ENCODE data around the gene SHB.
A peak's percentile ranks its signal among the peaks of the same experiment; 100 is the strongest.

SHB gene

GRCh38 chr9:37947977-37948376 is 121.0 kb downstream of the SHB start:
- no peak for DNase-seq

- no peak for DNase-seq
These were observed 121.6 kb downstream of the SHB start for GRCh38 chr9:37947471-37947870.

GRCh38 chr9:37946971-37947370 is 122.1 kb downstream of the SHB start:
- no peak for DNase-seq

- DNase-seq, result no peak
These were observed 123.0 kb downstream of the SHB start for GRCh38 chr9:37946041-37946440.

GRCh38 chr9:37944671-37945481 is 124.2 kb downstream of the SHB start:
- no peak for DNase-seq

GRCh38 chr9:37944266-37944650 is 124.8 kb downstream of the SHB start:
- no peak for DNase-seq

GRCh38 chr9:37943345-37944265 is 125.4 kb downstream of the SHB start:
- DNase-seq, result peak; percentile 77

GRCh38 chr9:37942621-37943344 is 126.2 kb downstream of the SHB start:
- no peak for DNase-seq

- DNase-seq, result no peak
These were observed 127.8 kb downstream of the SHB start for GRCh38 chr9:37941253-37941652.

- DNase-seq, result no peak
These were observed 129.4 kb downstream of the SHB start for GRCh38 chr9:37939575-37940095.

GRCh38 chr9:37938121-37938891 is 130.7 kb downstream of the SHB start:
- DNase-seq, result peak; percentile 58

- DNase-seq, result no peak
These were observed 131.7 kb downstream of the SHB start for GRCh38 chr9:37937366-37937765.

- no peak for DNase-seq
These were observed 132.1 kb downstream of the SHB start for GRCh38 chr9:37936965-37937364.

- DNase-seq, result no peak
These were observed 132.7 kb downstream of the SHB start for GRCh38 chr9:37936376-37936775.

GRCh38 chr9:37935096-37935495 is 133.9 kb downstream of the SHB start:
- no peak for DNase-seq

- no peak for DNase-seq
These were observed 137.4 kb downstream of the SHB start for GRCh38 chr9:37931592-37931991.

GRCh38 chr9:37929441-37929895 is 139.6 kb downstream of the SHB start:
- DNase-seq, result peak; percentile 59

GRCh38 chr9:37928552-37929430 is 140.2 kb downstream of the SHB start:
- DNase-seq, result no peak

- no peak for DNase-seq
These were observed 141.2 kb downstream of the SHB start for GRCh38 chr9:37927601-37928551.

- no peak for DNase-seq
These were observed 141.9 kb downstream of the SHB start for GRCh38 chr9:37927132-37927531.

All from right hindlimb (tissue), 1 donor.